ENCODE results near the gene GULP1.

DNA sequence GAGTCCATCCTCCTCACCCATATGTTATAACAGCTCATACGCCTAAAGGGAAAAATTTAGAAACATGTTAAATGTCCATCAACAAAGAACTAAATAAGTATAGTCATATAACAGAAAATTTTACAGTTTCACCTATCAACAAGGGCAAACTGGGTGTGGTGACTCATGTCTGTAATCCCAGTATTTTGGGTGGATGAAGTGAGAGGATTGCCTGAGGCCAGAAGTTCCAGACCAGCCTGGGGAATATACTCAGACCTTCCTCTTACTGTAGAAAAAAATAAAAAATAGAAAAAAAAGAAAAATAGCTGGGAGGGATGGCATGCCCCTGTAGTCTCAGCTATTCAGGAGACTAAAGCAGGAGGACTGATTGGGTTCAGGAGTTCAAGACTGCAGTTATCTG, 48.3 kb upstream of the GULP1 start:
- TF ChIP-seq ZNF274 (IDR thresholded peaks at IDR 0.05; ENCODE audit: low read depth, low read length) (no peak), TCF7L2 (IDR thresholded peaks at IDR 0.05; ENCODE audit: borderline replicate concordance, extremely low read depth, insufficient read depth, insufficient read length) (no peak), POLR2A (IDR thresholded peaks at IDR 0.05; ENCODE audit: borderline replicate concordance, extremely low read depth, insufficient read depth, insufficient read length) (no peak), RAD21 (IDR thresholded peaks at IDR 0.05; ENCODE audit: low read depth) (no peak), POLR2AphosphoS5 (IDR thresholded peaks at IDR 0.05; ENCODE audit: low read depth, low read length) (no peak)
- TF ChIP-seq, protein P1, sequence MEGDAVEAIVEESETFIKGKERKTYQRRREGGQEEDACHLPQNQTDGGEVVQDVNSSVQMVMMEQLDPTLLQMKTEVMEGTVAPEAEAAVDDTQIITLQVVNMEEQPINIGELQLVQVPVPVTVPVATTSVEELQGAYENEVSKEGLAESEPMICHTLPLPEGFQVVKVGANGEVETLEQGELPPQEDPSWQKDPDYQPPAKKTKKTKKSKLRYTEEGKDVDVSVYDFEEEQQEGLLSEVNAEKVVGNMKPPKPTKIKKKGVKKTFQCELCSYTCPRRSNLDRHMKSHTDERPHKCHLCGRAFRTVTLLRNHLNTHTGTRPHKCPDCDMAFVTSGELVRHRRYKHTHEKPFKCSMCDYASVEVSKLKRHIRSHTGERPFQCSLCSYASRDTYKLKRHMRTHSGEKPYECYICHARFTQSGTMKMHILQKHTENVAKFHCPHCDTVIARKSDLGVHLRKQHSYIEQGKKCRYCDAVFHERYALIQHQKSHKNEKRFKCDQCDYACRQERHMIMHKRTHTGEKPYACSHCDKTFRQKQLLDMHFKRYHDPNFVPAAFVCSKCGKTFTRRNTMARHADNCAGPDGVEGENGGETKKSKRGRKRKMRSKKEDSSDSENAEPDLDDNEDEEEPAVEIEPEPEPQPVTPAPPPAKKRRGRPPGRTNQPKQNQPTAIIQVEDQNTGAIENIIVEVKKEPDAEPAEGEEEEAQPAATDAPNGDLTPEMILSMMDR (IDR thresholded peaks at IDR 0.05 in 2 of 3, conservative IDR thresholded peaks at IDR 0.05 in 1 of 3; ENCODE audit: borderline replicate concordance in 1 of 3, insufficient read depth in 1 of 3, low read depth in 2 of 3, low read length in 2 of 3), result no peak
